ENCODE data around the gene CTPS1. TPM values are rescaled to one million over a fixed set of nuclear protein-coding genes. Genes with fewer than 3 reads are reported as not detected.

CTPS1 gene
- total RNA-seq, 4 donors from 2014 or later, result 9.5 to 24.3 (median 14.7) TPM

- ATAC-seq (no peak), DNase-seq (no peak)
- H3K4me1 ChIP-seq, result no peaks in the 10 kb centered on the region
- TF ChIP-seq POLR2A (IDR thresholded peaks at IDR 0.05), result no peak
- TF ChIP-seq CTCF (IDR thresholded peaks at IDR 0.05 in 4 of 5, conservative IDR thresholded peaks at IDR 0.05 in 1 of 5), result no peak
- intact Hi-C loops (cut with DNase I; ENCODE audit: low total_unique reads), result no loop called here
- no peak overlapping the region for H3K4me3 ChIP-seq
- no peaks in the 10 kb centered on the region for H3K9me3 ChIP-seq
- H3K36me3 ChIP-seq, result no peaks in the 10 kb centered on the region
- no peak overlapping the region for H3K27ac ChIP-seq
- no peaks in the 10 kb centered on the region for H3K27me3 ChIP-seq
- in situ Hi-C loops (cut with MboI; ENCODE audit: low sequenced_read_pairs in 4 of 4), result no loop called here
Measured at GRCh38 chr1:40971966-40972365, 7.5 kb upstream of the CTPS1 start.

GRCh38 chr1:40973912-40974311 lies 5.6 kb upstream of the CTPS1 start:
- intact Hi-C loops (cut with DNase I; ENCODE audit: low total_unique reads), result no loop called here

GRCh38 chr1:40974945-40975344 lies 4.6 kb upstream of the CTPS1 start:
- ATAC-seq, result no peak
- Histone ChIP-seq H3K36me3 (no peaks in the 10 kb centered on the region), H3K9me3 (no peaks in the 10 kb centered on the region), H3K4me1 (peaks cover 0 to 4% of the 10 kb centered on the region in 2 donors), H3K4me3 (no peak overlapping the region), H3K27me3 (no peaks in the 10 kb centered on the region), H3K27ac (no peak overlapping the region)
- in situ Hi-C loops (cut with MboI; ENCODE audit: low sequenced_read_pairs in 4 of 4) (no loop called here), intact Hi-C loops (cut with DNase I; ENCODE audit: low total_unique reads) (loop anchor here (5.0 kb wide), 1 partner anchor 72 kb away; no protein-coding TSS in a partner anchor)
- DNase-seq, result no peak
- TF ChIP-seq CTCF (IDR thresholded peaks at IDR 0.05 in 4 of 5, conservative IDR thresholded peaks at IDR 0.05 in 1 of 5), result no peak
- no peak for TF ChIP-seq POLR2A (IDR thresholded peaks at IDR 0.05)

More at GRCh38 chr1:40973912-40974311, 5.6 kb upstream of the CTPS1 start:
- Histone ChIP-seq H3K27ac (no peak overlapping the region), H3K4me3 (no peak overlapping the region), H3K27me3 (no peaks in the 10 kb centered on the region), H3K9me3 (no peaks in the 10 kb centered on the region), H3K4me1 (peaks cover 0 to under 1% of the 10 kb centered on the region in 2 donors), H3K36me3 (no peaks in the 10 kb centered on the region)
- DNase-seq (no peak), ATAC-seq (no peak)
- in situ Hi-C loops (cut with MboI; ENCODE audit: low sequenced_read_pairs in 4 of 4), result no loop called here
- TF ChIP-seq POLR2A (IDR thresholded peaks at IDR 0.05), result no peak
- no peak for TF ChIP-seq CTCF (IDR thresholded peaks at IDR 0.05 in 4 of 5, conservative IDR thresholded peaks at IDR 0.05 in 1 of 5)

GRCh38 chr1:40976952-40977690 lies 2.4 kb upstream of the CTPS1 start:
- Histone ChIP-seq H3K4me1 (peaks cover 11 to 14% of the 10 kb centered on the region in 2 donors), H3K4me3 (no peak overlapping the region), H3K27me3 (no peaks in the 10 kb centered on the region), H3K27ac (no peak overlapping the region), H3K9me3 (no peaks in the 10 kb centered on the region), H3K36me3 (no peaks in the 10 kb centered on the region)
- ATAC-seq (no peak), DNase-seq (no peak)
- in situ Hi-C loops (cut with MboI; ENCODE audit: low sequenced_read_pairs in 4 of 4), result no loop called here
- intact Hi-C loops (cut with DNase I; ENCODE audit: low total_unique reads), result loop anchor here (5.0 kb wide), 1 partner anchor 70 kb away; no protein-coding TSS in a partner anchor
- TF ChIP-seq POLR2A (IDR thresholded peaks at IDR 0.05), result no peak
- TF ChIP-seq CTCF (IDR thresholded peaks at IDR 0.05 in 4 of 5, conservative IDR thresholded peaks at IDR 0.05 in 1 of 5), result no peak

Measured in gastrocnemius medialis (tissue), 4 donors.